Measurements from ENCODE around the gene RAG1. TPM values are rescaled to one million over a fixed set of nuclear protein-coding genes. Genes with fewer than 3 reads are reported as not detected.

RAG1 gene
- total RNA-seq (1 to 10 TPM; 1.1 to 2.3 TPM), polyA plus RNA-seq (under 1 TPM; 0.08 to 0.13 TPM)
- long read RNA-seq, donor 1, full-length matches to known transcripts, result 1 of 1 reads
- long read RNA-seq, donor 1, partial matches to known transcripts, result 0 of 1 reads
- long read RNA-seq, donor 1, other reads (novel, unspliced or antisense), result 0 of 1 reads
- long read RNA-seq, donor 2, result 0 reads
- long read RNA-seq, donor 3, result 0 reads
- long read RNA-seq, donor 4, result 0 reads
- long read RNA-seq, donor 5, result 0 reads

- H3K4me3 ChIP-seq, result no peak within 1 kb of the TSS
- no peak for TF ChIP-seq CTCF (IDR thresholded peaks at IDR 0.05; ENCODE audit: control extremely low read depth, extremely low read depth)
- no peak for ATAC-seq (ENCODE audit: insufficient read depth, low FRiP score)
- no peaks in the 10 kb centered on the region for H3K9me3 ChIP-seq (ENCODE audit: control insufficient read depth in 4 of 4, insufficient read depth in 3 of 4, low read length in 3 of 4)
- DNase-seq, result no peak
- peaks cover 0 to 12% (median 0%) of the 10 kb centered on the region in 5 donors for H3K4me1 ChIP-seq (ENCODE audit: control insufficient read depth in 5 of 5, insufficient read depth in 5 of 5, low read length in 5 of 5)
- no peak within 1 kb of the TSS for H3K27ac ChIP-seq (ENCODE audit: low read depth in 1 of 2, low read length in 1 of 2)
- 79 to 94% methylated on average over 1 of the region's 1 CpG for WGBS, 2 donors
- H3K36me3 ChIP-seq (ENCODE audit: control insufficient read depth in 4 of 4, insufficient read depth in 4 of 4, low read length in 4 of 4), result no peaks in the 10 kb centered on the region
- H3K27me3 ChIP-seq (ENCODE audit: control insufficient read depth in 3 of 3, insufficient read depth in 3 of 3, low read length in 2 of 3), result no peaks in the 10 kb centered on the region
- H3K9ac ChIP-seq (ENCODE audit: insufficient read depth in 1 of 2, low read length in 2 of 2), result no peak within 1 kb of the TSS
Measured at GRCh38 chr11:36567694-36568093, at the start of gene RAG1. Gene RAG1, plus strand, starts transcription at chr11:36568007. Its CDS starts 5,298 bp downstream, at chr11:36573305.

- DNase-seq, result no peak
- Histone ChIP-seq H3K4me1 (ENCODE audit: control insufficient read depth in 5 of 5, insufficient read depth in 5 of 5, low read length in 5 of 5) (no peaks in the 10 kb centered on the region), H3K9me3 (ENCODE audit: control insufficient read depth in 4 of 4, insufficient read depth in 3 of 4, low read length in 3 of 4) (no peaks in the 10 kb centered on the region), H3K36me3 (ENCODE audit: control insufficient read depth in 4 of 4, insufficient read depth in 4 of 4, low read length in 4 of 4) (no peaks in the 10 kb centered on the region), H3K9ac (ENCODE audit: insufficient read depth in 1 of 2, low read length in 2 of 2) (no peak overlapping the region), H3K27me3 (ENCODE audit: control insufficient read depth in 3 of 3, insufficient read depth in 3 of 3, low read length in 2 of 3) (no peaks in the 10 kb centered on the region), H3K27ac (ENCODE audit: low read depth in 1 of 2, low read length in 1 of 2) (no peak overlapping the region), H3K4me3 (no peak overlapping the region)
- ATAC-seq (ENCODE audit: insufficient read depth, low FRiP score), result no peak
- TF ChIP-seq CTCF (IDR thresholded peaks at IDR 0.05; ENCODE audit: control extremely low read depth, extremely low read depth), result no peak
Measured at GRCh38 chr11:36530840-36531239, 37.0 kb upstream of the RAG1 start.

GRCh38 chr11:36532941-36533601, 34.7 kb upstream of the RAG1 start:
- no peaks in the 10 kb centered on the region for H3K36me3 ChIP-seq (ENCODE audit: control insufficient read depth in 4 of 4, insufficient read depth in 4 of 4, low read length in 4 of 4)
- H3K4me3 ChIP-seq, result no peak overlapping the region
- DNase-seq, result no peak
- no peaks in the 10 kb centered on the region for H3K4me1 ChIP-seq (ENCODE audit: control insufficient read depth in 5 of 5, insufficient read depth in 5 of 5, low read length in 5 of 5)
- WGBS, 2 donors, result 42 to 46% methylated on average over 8 of the region's 8 CpGs
- no peak overlapping the region for H3K27ac ChIP-seq (ENCODE audit: low read depth in 1 of 2, low read length in 1 of 2)
- H3K9ac ChIP-seq (ENCODE audit: insufficient read depth in 1 of 2, low read length in 2 of 2), result no peak overlapping the region
- H3K27me3 ChIP-seq (ENCODE audit: control insufficient read depth in 3 of 3, insufficient read depth in 3 of 3, low read length in 2 of 3), result no peaks in the 10 kb centered on the region
- no peak for ATAC-seq (ENCODE audit: insufficient read depth, low FRiP score)
- TF ChIP-seq CTCF (IDR thresholded peaks at IDR 0.05; ENCODE audit: control extremely low read depth, extremely low read depth), result no peak
- H3K9me3 ChIP-seq (ENCODE audit: control insufficient read depth in 4 of 4, insufficient read depth in 3 of 4, low read length in 3 of 4), result no peaks in the 10 kb centered on the region
